Astrocyte (in vitro differentiated cells and primary cell): Measurements from ENCODE around the gene FABP7. TPM values are rescaled to one million over a fixed set of nuclear protein-coding genes. Genes with fewer than 3 reads are reported as not detected.

Source experiments
- DNase-seq: peaks from one replicate; pipeline ENCODE4 v3.0.0-alpha.2; 2010; ENCODE audit warnings: low read depth
- FAIRE-seq: peaks from 2 replicates; lab custom pipeline; 2011; peaks lifted over from hg19 to GRCh38; lab: Jason Lieb, UNC
- H2AFZ ChIP-seq: 2 replicates; pipeline ENCODE4 v1.6.0; 2012; ENCODE audit warnings: low read depth, low read length, inconsistent platforms
- H3K27ac ChIP-seq: 2 replicates; pipeline ENCODE4 v1.5.1; 2011; ENCODE audit warnings: low read depth, low read length, inconsistent platforms
- H3K27me3 ChIP-seq: 2 replicates; pipeline ENCODE4 v1.6.0; 2011; ENCODE audit warnings: low read length, inconsistent platforms; ENCODE audit not compliant: insufficient read depth
- H3K36me3 ChIP-seq: 2 replicates; pipeline ENCODE4 v1.5.1; 2011; ENCODE audit warnings: low read length, inconsistent platforms; ENCODE audit not compliant: insufficient read depth
- H3K4me1 ChIP-seq: 2 replicates; pipeline ENCODE4 v1.5.1; 2011; ENCODE audit warnings: low read length, inconsistent platforms; ENCODE audit not compliant: insufficient read depth
- H3K4me2 ChIP-seq: 2 replicates; pipeline ENCODE4 v1.6.0; 2012; ENCODE audit warnings: low read length, inconsistent platforms
- H3K4me3 ChIP-seq: 2 replicates; pipeline ENCODE4 v1.5.1; 2011; ENCODE audit warnings: low read depth, mild to moderate bottlenecking, low read length, inconsistent platforms; ENCODE audit not compliant: insufficient read depth
- H3K79me2 ChIP-seq: 2 replicates; pipeline ENCODE4 v1.6.0; 2012; ENCODE audit warnings: mild to moderate bottlenecking, low read length, inconsistent platforms; ENCODE audit not compliant: insufficient read depth
- H3K9ac ChIP-seq: 2 replicates; pipeline ENCODE4 v1.6.0; 2012; ENCODE audit warnings: mild to moderate bottlenecking, low read length, inconsistent platforms
- H3K9me3 ChIP-seq: 2 replicates; pipeline ENCODE4 v1.5.1; 2012; ENCODE audit warnings: low read depth, mild to moderate bottlenecking, low read length, inconsistent platforms; ENCODE audit not compliant: insufficient read depth
- H4K20me1 ChIP-seq: 2 replicates; pipeline ENCODE4 v1.6.0; 2012; ENCODE audit warnings: low read length, inconsistent platforms; ENCODE audit not compliant: insufficient read depth
- H3K27ac Mint-ChIP-seq: one replicate; pipeline ENCODE4 v1.8.0; 2021; ENCODE audit warnings: mild to moderate bottlenecking, mixed read lengths; ENCODE audit not compliant: unreplicated experiment
- H3K27me3 Mint-ChIP-seq: one replicate; pipeline ENCODE4 v1.8.0; 2021; ENCODE audit warnings: low read depth, mixed read lengths; ENCODE audit not compliant: unreplicated experiment
- H3K36me3 Mint-ChIP-seq: one replicate; pipeline ENCODE4 v1.8.0; 2021; ENCODE audit warnings: low read depth, mixed read lengths; ENCODE audit not compliant: unreplicated experiment
- H3K4me1 Mint-ChIP-seq: one replicate; pipeline ENCODE4 v1.8.0; 2021; ENCODE audit warnings: low read depth, mixed read lengths; ENCODE audit not compliant: unreplicated experiment
- H3K4me3 Mint-ChIP-seq: one replicate; pipeline ENCODE4 v1.8.0; 2021; ENCODE audit warnings: mild to moderate bottlenecking, moderate library complexity, mixed read lengths; ENCODE audit not compliant: unreplicated experiment
- H3K9me3 Mint-ChIP-seq: one replicate; pipeline ENCODE4 v1.8.0; 2021; ENCODE audit warnings: mild to moderate bottlenecking, mixed read lengths; ENCODE audit not compliant: unreplicated experiment
- CTCF ChIP-seq: IDR thresholded peaks from 2 replicates; pipeline ENCODE4 v1.5.1; 2011; ENCODE audit warnings: low read depth, mild to moderate bottlenecking, inconsistent platforms, low read length, moderate library complexity; ENCODE audit not compliant: insufficient read depth
- EZH2 ChIP-seq: IDR thresholded peaks from 2 replicates; pipeline ENCODE4 v1.6.1; 2012; ENCODE audit warnings: mild to moderate bottlenecking, low read length, inconsistent platforms; ENCODE audit not compliant: insufficient read depth
- total RNA-seq: library from RNA; stranded (reverse); gene quantifications from 2 replicates; pipeline ENCODE4 v1.2.1, GENCODE V29; 2021

Gene FABP7
- total RNA-seq, 1 donor from 2014 or later, result 1.1 TPM

- Histone ChIP-seq H3K36me3 (no peaks in the 10 kb centered on the region), H3K4me1 (no peaks in the 10 kb centered on the region), H4K20me1 (no peaks in the 10 kb centered on the region), H3K27ac (no peak overlapping the region), H3K4me3 (no peak overlapping the region), H3K9me3 (no peaks in the 10 kb centered on the region), H3K27me3 (no peaks in the 10 kb centered on the region), H2AFZ (no peak overlapping the region), H3K4me2 (no peak overlapping the region), H3K79me2 (no peaks in the 10 kb centered on the region), H3K9ac (no peak overlapping the region)
- no peak for TF ChIP-seq EZH2
- no peak for TF ChIP-seq CTCF
- no peaks in the 10 kb centered on the region for H3K9me3 Mint-ChIP-seq
- no peak for DNase-seq
- H3K4me1 Mint-ChIP-seq, result peaks cover 7% of the 10 kb centered on the region
- H3K27ac Mint-ChIP-seq, result peak overlapping the region; percentile 34
- no peak overlapping the region for H3K4me3 Mint-ChIP-seq
- no peaks in the 10 kb centered on the region for H3K27me3 Mint-ChIP-seq
- FAIRE-seq, result no peak
- H3K36me3 Mint-ChIP-seq, result no peaks in the 10 kb centered on the region
Observed at GRCh38 chr6:122736163-122736562, 43.4 kb upstream of the FABP7 start.

- TF ChIP-seq CTCF (no peak), EZH2 (no peak)
- Histone ChIP-seq H3K9ac (no peak overlapping the region), H3K4me1 (no peaks in the 10 kb centered on the region), H3K4me3 (no peak overlapping the region), H3K9me3 (no peaks in the 10 kb centered on the region), H2AFZ (no peak overlapping the region), H3K79me2 (no peaks in the 10 kb centered on the region), H3K36me3 (no peaks in the 10 kb centered on the region), H3K4me2 (no peak overlapping the region), H3K27me3 (no peaks in the 10 kb centered on the region), H4K20me1 (no peaks in the 10 kb centered on the region), H3K27ac (no peak overlapping the region)
- Mint-ChIP-seq H3K9me3 (no peaks in the 10 kb centered on the region), H3K27me3 (no peaks in the 10 kb centered on the region), H3K4me3 (no peak overlapping the region), H3K36me3 (no peaks in the 10 kb centered on the region), H3K4me1 (peaks cover 7% of the 10 kb centered on the region), H3K27ac (no peak overlapping the region)
- DNase-seq, result no peak
- no peak for FAIRE-seq
Observed at GRCh38 chr6:122736616-122737015, 42.9 kb upstream of the FABP7 start.

- Histone ChIP-seq H4K20me1 (no peaks in the 10 kb centered on the region), H3K79me2 (no peaks in the 10 kb centered on the region), H3K4me3 (no peak overlapping the region), H3K9me3 (no peaks in the 10 kb centered on the region), H3K36me3 (no peaks in the 10 kb centered on the region), H3K27me3 (no peaks in the 10 kb centered on the region), H3K4me2 (no peak overlapping the region), H3K4me1 (no peaks in the 10 kb centered on the region), H3K9ac (no peak overlapping the region), H2AFZ (no peak overlapping the region), H3K27ac (no peak overlapping the region)
- TF ChIP-seq EZH2, result no peak
- TF ChIP-seq CTCF, result no peak
- DNase-seq (no peak), FAIRE-seq (no peak)
- no peak overlapping the region for H3K27ac Mint-ChIP-seq
- no peaks in the 10 kb centered on the region for H3K27me3 Mint-ChIP-seq
- H3K9me3 Mint-ChIP-seq, result peaks cover 2% of the 10 kb centered on the region
- H3K4me1 Mint-ChIP-seq, result peaks cover 7% of the 10 kb centered on the region
- H3K4me3 Mint-ChIP-seq, result no peak overlapping the region
- no peaks in the 10 kb centered on the region for H3K36me3 Mint-ChIP-seq
Observed at GRCh38 chr6:122740091-122740490, 39.4 kb upstream of the FABP7 start.
